SH-SY5Y (cell line): ENCODE data around the gene RPRML.

Source experiments
- GATA2 ChIP-seq: IDR thresholded peaks from 2 replicates; pipeline ENCODE4 v1.6.1; 2011; ENCODE audit warnings: mild to moderate bottlenecking, low read depth, low read length
- GATA3 ChIP-seq: IDR thresholded peaks from 2 replicates; pipeline ENCODE4 v1.6.1; 2011; ENCODE audit warnings: low read depth, mild to moderate bottlenecking, low read length, moderate library complexity

DNA sequence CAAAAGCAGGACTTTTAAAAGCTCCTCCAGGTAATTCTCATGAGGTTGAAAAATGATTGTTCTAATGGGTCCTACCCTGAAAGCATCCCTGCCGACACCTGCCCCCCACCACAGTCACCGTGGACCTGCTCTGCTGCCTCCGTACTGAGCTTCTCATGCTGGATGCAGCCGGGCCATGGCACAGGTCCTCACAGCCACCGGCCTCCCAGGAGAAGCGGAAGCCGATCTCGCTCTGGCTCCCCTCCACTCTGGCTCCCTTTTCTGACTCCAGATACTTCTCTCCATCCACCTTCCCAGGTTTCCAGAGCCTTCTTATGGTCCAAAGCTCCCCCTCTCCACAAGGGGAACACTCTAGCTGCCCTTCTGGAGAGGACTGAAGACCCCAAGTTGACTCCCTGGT is 10.2 kb downstream of the RPRML start:
- TF ChIP-seq GATA3 (no peak), GATA2 (no peak)
